A549 (cell line): ENCODE data around the gene GOLGA6L25.
"Not testable (repeated sequence)": the region's sequence is repeated elsewhere in the genome, so short reads cannot be mapped to it uniquely, and the experiment has no call there.

Experiments
- JUNB ChIP-seq: fragments of >200 bp; sonication (Bioruptor Twin); formaldehyde crosslinking; IDR thresholded peaks from 2 replicates; pipeline ENCODE4 v1.6.1; 2016
- KDM1A ChIP-seq: fragments of 200-600 bp; sonication (generic); IDR thresholded peaks from 2 replicates; pipeline ENCODE4 v1.6.1; 2016; ENCODE audit warnings: low read depth, mild to moderate bottlenecking
- PHF8 ChIP-seq: fragments of 200-600 bp; sonication (generic); IDR thresholded peaks from 2 replicates; pipeline ENCODE4 v1.6.1; 2016; ENCODE audit warnings: low read depth, mild to moderate bottlenecking, antibody characterized with exemption, moderate library complexity, borderline replicate concordance
- POLR2A ChIP-seq: IDR thresholded peaks from 2 replicates; pipeline ENCODE4 v1.6.1; 2012; ENCODE audit warnings: mild to moderate bottlenecking, low read length
- REST ChIP-seq: fragments of 200-600 bp; sonication (generic); IDR thresholded peaks from 2 replicates; pipeline ENCODE4 v1.6.1; 2016; ENCODE audit warnings: antibody characterized with exemption, mild to moderate bottlenecking, moderate library complexity
- RFX5 ChIP-seq: fragments of 450-650 bp; IDR thresholded peaks from 2 replicates; pipeline ENCODE4 v1.7.1; 2014; ENCODE audit warnings: antibody characterized with exemption, mild to moderate bottlenecking, moderate library complexity
- SMC3 ChIP-seq: fragments of >200 bp; sonication (Bioruptor Twin); formaldehyde crosslinking; IDR thresholded peaks from 3 replicates; pipeline ENCODE4 v1.6.1; 2018; ENCODE audit warnings: inconsistent platforms
- SREBF2 ChIP-seq: fragments of 450-650 bp; IDR thresholded peaks from 2 replicates; pipeline ENCODE4 v1.6.1; 2014; ENCODE audit warnings: mild to moderate bottlenecking, moderate library complexity
- ZNF302 ChIP-seq: fragments of 250-450 bp; sonication (Bioruptor Pico); IDR thresholded peaks from 2 replicates; pipeline ENCODE4 v1.9.0; 2021; ENCODE audit warnings: inconsistent platforms, mild to moderate bottlenecking, moderate library complexity
- TF ChIP-seq, protein P1 (sequence below): fragments of >200 bp; sonication (Bioruptor Twin); formaldehyde crosslinking; IDR thresholded peaks from 3 replicates; pipeline ENCODE4 v1.5.1; 2016
- TF ChIP-seq, protein P2 (sequence below): fragments of 250-450 bp; sonication (Bioruptor Pico); IDR thresholded peaks from 2 replicates; pipeline ENCODE4 v1.5.0; 2021; ENCODE audit warnings: mild to moderate bottlenecking, moderate library complexity, borderline replicate concordance
- TF ChIP-seq, protein P3 (sequence below): fragments of 450-650 bp; IDR thresholded peaks from 2 replicates; pipeline ENCODE4 v1.6.1; 2014; ENCODE audit warnings: antibody characterized with exemption
- TF ChIP-seq, protein P4 (sequence below): fragments of 150-350 bp; IDR thresholded peaks from 2 replicates; pipeline ENCODE4 v1.6.1; 2014; ENCODE audit warnings: low read depth, mild to moderate bottlenecking, low read length

DNA sequence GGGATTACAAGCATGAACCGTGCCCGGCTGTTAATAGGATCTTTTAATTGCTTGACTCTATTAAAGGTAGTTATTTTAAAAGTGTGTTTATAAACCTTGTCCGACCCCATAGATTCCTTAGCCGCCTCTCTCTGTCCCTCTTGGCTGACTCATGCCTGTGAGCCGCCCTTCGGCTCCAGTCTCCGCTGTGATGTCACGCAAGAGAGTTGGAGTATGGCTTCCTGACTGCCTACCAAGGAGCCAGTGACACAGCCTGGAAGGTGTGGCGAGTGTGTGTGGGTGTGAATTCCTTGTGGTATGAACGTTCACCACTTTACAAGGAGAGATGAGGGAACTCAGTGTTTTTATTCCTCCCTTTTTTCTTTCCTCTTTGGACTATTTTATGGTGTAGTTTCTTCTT lies 44.1 kb downstream of the GOLGA6L25 start:
- not testable (repeated sequence) for TF ChIP-seq REST; POLR2A; SREBF2; ZNF302 (CRISPR knock-in tag); PHF8; SMC3; JUNB; KDM1A; RFX5
- TF ChIP-seq, protein P1, sequence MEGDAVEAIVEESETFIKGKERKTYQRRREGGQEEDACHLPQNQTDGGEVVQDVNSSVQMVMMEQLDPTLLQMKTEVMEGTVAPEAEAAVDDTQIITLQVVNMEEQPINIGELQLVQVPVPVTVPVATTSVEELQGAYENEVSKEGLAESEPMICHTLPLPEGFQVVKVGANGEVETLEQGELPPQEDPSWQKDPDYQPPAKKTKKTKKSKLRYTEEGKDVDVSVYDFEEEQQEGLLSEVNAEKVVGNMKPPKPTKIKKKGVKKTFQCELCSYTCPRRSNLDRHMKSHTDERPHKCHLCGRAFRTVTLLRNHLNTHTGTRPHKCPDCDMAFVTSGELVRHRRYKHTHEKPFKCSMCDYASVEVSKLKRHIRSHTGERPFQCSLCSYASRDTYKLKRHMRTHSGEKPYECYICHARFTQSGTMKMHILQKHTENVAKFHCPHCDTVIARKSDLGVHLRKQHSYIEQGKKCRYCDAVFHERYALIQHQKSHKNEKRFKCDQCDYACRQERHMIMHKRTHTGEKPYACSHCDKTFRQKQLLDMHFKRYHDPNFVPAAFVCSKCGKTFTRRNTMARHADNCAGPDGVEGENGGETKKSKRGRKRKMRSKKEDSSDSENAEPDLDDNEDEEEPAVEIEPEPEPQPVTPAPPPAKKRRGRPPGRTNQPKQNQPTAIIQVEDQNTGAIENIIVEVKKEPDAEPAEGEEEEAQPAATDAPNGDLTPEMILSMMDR: not testable (repeated sequence)
- TF ChIP-seq, protein P2, sequence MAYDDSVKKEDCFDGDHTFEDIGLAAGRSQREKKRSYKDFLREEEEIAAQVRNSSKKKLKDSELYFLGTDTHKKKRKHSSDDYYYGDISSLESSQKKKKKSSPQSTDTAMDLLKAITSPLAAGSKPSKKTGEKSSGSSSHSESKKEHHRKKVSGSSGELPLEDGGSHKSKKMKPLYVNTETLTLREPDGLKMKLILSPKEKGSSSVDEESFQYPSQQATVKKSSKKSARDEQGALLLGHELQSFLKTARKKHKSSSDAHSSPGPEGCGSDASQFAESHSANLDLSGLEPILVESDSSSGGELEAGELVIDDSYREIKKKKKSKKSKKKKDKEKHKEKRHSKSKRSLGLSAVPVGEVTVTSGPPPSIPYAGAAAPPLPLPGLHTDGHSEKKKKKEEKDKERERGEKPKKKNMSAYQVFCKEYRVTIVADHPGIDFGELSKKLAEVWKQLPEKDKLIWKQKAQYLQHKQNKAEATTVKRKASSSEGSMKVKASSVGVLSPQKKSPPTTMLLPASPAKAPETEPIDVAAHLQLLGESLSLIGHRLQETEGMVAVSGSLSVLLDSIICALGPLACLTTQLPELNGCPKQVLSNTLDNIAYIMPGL (CRISPR knock-in tag): not testable (repeated sequence)
- TF ChIP-seq, protein P3, sequence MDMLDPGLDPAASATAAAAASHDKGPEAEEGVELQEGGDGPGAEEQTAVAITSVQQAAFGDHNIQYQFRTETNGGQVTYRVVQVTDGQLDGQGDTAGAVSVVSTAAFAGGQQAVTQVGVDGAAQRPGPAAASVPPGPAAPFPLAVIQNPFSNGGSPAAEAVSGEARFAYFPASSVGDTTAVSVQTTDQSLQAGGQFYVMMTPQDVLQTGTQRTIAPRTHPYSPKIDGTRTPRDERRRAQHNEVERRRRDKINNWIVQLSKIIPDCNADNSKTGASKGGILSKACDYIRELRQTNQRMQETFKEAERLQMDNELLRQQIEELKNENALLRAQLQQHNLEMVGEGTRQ: not testable (repeated sequence)
- TF ChIP-seq, protein P4, sequence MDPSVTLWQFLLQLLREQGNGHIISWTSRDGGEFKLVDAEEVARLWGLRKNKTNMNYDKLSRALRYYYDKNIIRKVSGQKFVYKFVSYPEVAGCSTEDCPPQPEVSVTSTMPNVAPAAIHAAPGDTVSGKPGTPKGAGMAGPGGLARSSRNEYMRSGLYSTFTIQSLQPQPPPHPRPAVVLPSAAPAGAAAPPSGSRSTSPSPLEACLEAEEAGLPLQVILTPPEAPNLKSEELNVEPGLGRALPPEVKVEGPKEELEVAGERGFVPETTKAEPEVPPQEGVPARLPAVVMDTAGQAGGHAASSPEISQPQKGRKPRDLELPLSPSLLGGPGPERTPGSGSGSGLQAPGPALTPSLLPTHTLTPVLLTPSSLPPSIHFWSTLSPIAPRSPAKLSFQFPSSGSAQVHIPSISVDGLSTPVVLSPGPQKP: not testable (repeated sequence)
